ENCODE measurements around the gene OSMR.

DNA sequence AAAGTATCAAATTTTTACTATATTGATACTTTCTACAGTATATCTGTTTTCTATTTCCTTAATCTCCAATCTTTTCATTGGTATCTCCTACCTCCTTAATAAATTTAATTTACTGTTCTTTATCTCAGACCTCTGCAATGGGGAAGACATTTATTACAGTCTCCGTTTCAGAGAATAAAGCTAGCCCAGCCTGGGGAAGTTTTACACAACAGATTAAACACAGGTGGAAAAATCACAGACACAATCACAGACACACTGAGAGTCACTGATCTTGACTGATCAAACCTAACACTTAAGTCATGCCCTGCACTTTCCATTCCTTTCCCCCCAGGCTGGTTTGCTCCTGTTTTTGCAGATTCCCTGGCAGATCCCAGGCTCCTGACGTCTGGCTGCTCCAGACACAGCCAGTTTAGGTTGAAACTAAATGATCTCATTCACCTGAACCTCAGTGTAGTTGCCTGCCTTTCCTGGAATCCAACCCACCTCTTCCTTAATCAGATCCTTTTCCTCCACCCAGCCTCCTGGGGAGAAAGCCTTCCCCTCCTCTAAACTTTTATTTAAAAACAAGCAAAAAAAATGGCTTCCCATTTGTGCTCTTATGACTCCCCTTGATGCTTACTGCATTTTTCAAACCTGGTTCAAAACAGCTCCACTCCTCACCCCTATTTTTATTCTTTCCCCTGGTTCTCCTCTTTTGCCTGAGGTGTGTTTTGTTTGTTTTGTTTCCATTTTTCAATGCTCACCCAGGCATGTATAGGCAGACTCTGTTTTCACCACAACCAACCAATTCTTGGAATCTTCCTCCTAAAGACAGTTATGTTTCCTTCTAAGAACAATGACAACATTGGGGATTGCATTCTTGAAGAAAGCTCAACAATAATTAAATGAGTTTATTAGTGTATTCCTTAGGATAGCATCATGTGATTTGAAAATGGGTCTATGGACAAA, 29.5 kb upstream of the OSMR start:
- TF ChIP-seq, protein P1, sequence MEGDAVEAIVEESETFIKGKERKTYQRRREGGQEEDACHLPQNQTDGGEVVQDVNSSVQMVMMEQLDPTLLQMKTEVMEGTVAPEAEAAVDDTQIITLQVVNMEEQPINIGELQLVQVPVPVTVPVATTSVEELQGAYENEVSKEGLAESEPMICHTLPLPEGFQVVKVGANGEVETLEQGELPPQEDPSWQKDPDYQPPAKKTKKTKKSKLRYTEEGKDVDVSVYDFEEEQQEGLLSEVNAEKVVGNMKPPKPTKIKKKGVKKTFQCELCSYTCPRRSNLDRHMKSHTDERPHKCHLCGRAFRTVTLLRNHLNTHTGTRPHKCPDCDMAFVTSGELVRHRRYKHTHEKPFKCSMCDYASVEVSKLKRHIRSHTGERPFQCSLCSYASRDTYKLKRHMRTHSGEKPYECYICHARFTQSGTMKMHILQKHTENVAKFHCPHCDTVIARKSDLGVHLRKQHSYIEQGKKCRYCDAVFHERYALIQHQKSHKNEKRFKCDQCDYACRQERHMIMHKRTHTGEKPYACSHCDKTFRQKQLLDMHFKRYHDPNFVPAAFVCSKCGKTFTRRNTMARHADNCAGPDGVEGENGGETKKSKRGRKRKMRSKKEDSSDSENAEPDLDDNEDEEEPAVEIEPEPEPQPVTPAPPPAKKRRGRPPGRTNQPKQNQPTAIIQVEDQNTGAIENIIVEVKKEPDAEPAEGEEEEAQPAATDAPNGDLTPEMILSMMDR (IDR thresholded peaks at IDR 0.05): no peak
- no peak for TF ChIP-seq POLR2A (IDR thresholded peaks at IDR 0.05)
